Stimulated activated CD8-positive, alpha-beta memory T cell treated with anti-CD3 and anti-CD28 coated beads, Interleukin-15, amount 100 ng/mL, for 24 hours (primary cell): ENCODE results near the gene C4orf50.

Source experiments
- DNase-seq: peaks from one replicate; pipeline ENCODE4 v3.0.0-alpha.2; 2020; ENCODE audit warnings: low read depth

The C4orf50 gene

DNA sequence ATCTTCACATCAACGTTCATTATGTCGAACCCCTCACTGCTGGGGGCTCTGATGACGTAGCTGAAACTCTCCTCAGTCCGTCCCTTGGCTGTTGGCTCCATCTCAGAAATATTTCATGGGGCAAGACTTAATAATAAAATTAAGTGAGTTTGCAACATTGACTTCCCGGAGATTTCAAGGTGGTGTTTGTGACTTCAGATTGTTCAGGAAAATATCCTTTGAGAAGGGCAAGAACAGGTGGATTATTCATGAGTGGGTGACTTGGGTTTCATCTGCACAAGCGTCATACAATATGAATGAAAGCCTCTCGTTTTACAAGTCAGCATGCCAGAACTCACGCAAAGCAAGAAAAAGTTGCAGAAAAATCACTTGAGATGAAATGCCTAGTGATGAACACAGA is at the start of gene C4orf50:
TSS of gene C4orf50 (minus strand) at position 101 of the 400 bp plus-strand sequence.
- DNase-seq = no peak

DNA sequence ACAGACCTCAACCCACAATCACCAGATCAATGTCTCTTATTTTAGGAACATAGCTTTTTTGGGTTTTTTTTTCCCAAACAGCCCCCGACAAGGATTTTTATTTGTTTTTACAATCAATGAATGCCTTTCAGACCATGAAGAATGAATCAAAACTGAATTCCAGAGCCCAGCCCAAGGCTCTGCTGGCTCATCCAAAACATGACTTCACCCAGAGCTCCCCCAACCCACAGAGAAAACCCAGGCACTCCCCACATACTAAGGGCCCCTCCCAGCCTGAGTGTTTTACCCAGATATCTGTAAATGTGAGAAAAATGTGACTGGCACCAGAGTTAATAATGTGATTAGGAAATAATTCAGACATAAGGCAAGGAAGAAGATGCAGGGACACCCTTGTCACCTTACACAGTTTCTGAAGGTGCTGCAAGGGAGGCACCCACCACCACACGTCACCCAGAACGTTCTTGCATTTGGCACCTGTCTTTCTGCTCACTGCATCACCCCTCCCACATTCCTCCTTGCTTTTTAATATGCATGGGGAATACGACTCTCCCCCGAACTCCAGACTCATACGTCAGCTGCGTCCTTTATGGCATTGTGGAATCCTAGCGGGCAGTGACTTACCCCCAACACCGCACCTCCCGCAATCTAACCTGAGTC is 47.8 kb upstream of the C4orf50 start:
- DNase-seq = no peak

DNA sequence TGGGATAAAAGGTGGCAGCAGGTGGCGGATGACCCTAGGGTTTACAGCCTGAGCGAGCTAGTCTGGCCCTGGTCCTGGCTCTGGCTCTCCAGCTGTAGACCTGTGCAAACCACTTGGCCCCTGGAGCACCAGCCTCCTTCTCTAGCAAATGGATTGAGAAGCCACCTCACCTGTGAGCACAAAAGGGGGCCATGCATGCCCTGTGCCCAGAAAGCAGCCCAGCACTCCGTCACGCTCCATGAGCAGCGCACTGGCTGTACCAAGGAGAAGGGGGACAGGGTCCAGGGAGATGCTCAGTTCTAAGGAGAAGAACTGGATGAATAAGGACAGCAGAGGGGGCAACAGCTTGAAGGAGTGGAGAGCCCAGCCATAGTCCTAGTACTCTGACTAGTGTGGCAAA is 46.9 kb upstream of the C4orf50 start:
- DNase-seq = no peak

DNA sequence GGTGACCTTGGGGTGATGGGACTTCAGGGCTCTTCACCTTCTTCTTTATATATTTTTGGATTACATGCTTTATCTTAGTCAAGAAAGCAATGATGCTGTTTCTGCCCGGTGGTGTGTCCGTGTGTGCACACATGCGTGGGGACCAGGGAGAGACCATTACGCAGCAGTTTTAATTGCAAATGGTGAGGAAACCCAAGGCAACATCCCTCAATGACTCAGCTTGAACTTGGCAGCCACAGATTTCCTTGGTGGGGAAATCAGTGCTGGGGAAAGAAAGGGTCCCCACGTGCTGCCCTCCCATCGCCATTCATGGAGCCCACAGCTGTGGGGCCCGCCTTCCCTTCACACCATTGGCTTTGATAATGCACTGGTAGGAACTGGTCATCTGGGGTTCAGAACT is 46.2 kb upstream of the C4orf50 start:
- no peak for DNase-seq

DNA sequence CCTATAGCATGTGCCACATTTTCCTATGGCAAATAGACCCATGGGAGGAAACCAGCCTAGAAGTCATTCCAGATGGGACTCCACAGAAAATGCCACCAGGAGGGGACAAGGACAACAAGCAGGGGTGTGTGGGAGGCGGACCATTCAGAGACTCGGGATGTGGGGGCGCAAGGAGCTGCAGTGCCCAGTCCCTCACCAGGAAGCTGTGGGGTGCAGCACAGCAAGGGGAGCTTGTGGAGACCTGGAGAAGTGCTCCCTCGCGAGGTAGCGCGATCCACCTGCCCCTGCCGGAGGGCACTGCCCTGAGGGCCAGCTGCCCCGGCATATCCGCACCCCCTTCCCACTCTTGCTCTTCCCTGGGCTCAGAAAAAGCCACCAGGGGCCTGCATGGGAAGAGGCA is 45.5 kb upstream of the C4orf50 start:
- no peak for DNase-seq

DNA sequence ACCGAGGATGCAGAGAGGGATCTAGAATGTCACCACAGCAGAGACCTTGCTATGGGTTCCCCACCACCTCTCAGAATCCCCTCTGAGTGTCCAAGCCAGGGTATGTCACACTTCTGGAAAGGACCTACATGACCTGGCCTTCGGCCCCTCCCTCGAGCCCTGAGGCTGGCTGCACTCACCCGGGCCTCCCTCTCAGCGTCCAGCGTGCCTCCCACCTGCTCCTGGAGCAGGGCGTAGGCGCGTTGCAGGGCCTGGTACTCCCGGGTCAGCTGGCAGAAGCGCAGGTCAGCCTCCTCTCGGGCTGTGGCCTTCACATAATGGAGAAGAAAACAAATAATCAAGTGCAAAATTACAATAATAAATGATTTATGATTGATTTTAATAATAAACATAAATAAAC is 43.9 kb upstream of the C4orf50 start:
- no peak for DNase-seq

DNA sequence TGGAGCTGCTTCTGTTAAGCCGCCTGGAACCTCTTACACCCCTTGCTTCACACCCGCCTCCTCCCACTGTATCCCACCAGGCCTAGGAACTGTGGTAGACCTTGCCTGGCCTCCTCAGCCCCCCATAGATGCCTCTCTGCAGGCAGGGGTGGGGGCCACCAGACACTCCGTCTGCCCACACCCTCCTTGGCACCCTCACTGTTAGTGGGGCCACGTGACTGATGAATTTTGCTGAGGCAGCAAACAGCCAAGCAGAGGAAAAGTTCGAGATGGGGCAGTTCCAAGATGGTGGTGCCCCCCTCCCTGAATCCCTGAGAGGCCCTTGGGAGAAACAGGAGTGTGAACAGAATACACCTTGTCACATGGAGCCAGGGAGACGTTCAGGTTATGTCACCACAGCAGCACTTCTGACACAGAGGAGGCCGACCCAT is 41.2 kb upstream of the C4orf50 start:
- DNase-seq = no peak

DNA sequence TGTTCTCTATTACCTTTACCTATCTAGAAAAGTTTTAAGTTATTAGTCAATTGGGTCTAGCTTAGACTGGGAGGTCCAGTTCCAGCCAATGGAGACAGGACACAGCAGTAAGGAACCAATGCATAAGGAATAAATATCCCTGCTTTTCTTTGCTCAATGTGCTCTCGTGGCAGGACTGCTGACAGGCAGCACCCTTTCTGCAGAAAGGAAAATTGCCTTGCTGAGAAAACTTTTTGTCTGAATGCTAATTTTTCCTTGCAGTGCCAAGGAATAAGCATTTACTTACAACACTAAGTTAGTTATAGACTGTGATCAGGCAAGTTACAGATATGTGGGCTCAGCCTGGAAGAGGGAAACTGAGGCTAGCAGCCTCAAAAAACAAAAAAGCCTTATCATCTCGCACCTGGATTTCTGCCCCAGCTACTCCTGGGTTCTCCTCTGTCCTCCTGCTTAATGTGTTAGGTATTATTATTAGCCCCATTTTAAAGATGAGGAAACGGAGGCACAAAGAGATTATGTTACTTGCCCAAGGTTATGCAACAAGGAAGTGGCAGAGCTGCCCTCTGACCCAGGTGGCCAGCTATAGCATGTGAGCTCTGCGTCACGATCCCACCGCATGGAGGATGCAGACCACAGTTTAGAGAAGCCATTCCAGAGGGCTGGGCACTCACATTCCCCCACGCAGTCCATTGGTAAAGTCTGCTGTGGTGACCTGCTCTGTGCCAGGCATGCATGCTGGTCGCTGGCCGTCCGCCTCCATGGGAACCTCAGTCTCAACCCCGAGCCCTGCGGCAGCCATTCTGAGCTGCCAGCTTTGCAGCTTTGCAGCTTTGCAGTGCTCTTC is 40.5 kb upstream of the C4orf50 start:
- DNase-seq = no peak

DNA sequence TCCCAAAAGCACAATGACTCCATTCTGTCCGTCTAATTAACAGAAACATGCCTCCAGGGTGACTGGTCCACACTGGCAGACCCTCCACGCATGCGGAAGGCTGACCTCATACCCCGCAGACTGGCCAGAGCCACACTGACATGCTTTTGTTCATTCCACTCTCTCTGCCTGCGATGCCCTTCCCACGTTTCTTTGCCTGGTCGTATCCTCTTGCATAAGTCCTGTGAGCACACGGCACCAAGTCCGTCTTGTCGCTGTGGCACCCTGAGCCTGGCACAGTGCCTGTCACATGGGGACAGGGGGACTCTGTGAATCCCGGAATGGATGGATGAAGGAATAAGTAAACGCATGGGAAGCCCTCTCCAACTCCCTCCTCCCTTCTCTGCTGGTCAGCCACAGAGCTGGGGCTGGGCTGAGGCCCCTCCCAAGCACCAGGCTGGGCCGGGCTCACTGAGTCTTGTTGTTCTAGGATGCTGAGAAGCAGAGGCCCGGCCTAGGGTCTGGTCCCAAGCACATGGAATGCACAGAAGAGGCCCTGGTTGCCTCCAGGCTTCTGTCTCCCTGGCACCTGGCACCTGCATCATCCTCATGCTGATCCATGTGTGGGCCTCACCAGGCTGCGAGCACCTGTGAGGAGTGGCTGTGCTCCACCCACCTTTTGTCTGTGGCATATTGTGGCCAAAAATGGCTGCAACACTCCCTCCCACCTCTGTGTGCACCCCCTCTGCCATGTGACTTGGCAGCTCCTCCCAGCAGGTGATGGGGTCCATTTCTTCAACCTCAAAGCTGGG is 38.9 kb upstream of the C4orf50 start:
- no peak for DNase-seq

DNA sequence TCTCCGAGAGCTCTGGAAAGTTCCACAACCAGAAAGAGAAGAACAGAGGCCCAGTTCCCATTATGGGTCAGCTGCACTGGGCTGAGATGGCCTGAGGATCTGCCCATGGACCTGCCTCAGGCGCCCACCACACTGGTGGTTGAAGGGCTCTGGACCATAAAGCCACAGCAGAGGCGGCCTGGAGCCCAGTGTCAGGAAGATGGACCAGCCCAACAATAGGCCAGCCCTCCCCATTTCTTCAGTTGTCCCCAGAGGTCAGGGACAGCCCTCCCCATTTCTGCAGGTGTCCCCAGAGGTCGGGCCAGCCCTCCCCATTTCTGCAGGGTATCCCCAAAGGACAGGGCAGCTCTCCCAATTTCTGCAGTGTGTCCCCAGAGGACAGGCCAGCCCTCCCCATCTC is 37.2 kb upstream of the C4orf50 start:
- DNase-seq = no peak

DNA sequence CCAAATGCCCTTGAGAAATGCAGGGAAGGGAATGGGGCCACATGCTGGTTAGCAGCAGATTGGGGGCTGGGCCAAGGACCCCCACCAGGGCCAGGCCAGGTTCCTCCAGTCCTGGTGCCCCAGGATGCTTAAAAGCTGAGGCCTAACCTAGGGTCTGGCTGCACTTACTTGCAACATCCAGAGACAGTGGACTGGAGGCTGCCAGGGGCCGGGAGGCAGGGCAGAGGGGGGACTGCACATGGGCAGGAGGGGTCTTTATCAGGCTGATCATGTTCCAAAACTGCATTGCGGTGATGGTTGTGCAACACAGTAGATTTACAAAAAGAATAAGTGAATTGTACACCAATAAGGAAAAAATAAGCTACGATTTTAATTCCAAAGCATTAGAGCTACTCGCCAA is 36.8 kb upstream of the C4orf50 start:
- no peak for DNase-seq

DNA sequence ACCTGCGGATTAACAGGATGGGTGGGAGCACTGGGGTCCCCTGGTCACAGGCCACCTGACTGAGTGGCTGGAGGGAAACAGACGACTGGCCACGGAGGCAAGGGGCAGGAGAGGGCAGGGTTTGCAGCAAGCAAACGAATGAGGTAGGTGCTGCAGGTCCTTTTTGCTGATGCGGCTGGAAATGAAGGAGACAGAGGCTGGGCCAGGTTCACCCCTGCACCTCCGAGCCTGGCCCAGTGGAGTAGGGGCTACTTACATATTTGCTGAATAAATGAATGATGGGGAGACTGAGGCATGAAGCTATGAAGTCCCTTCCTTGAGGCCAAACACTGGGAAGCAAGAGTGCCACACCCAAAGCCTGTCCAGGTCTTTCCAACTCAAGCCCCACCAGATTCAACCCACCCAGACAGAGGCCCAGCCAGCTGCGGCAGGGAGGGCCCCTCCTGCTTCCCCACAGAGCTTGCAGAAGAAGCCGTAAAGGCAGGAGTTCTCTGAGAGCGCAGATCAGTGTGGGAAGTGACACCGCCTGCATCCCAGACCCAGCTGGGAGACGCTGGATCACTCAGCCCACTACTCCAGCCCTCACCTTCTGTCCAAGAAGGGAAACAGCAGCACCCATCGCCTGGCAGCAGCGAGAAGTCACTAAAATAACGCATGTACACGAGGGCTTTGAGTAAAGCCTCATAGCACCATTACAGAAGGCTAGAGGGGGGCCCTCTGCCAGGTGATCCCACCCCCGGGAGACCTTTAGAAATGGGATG is 36.1 kb upstream of the C4orf50 start:
- DNase-seq = no peak

DNA sequence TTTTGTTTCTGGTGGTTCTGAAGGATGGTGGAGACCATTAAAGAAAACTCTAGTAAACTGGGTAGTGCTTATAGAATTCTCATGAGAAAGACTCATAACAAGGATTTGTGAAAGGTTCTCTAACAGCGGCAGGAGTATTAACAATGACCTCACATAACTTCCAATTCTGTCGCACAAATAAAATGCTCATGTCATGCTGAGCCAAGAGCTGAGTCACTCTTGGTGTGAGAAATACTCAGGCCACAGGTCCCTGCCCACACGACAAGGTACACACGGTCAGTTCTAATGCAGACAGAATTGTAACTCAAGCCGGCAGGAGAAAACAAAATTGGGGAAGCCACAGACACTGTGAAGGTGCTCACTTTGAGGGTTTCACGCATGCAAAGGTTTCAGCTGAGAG is 34.4 kb upstream of the C4orf50 start:
- DNase-seq = no peak

DNA sequence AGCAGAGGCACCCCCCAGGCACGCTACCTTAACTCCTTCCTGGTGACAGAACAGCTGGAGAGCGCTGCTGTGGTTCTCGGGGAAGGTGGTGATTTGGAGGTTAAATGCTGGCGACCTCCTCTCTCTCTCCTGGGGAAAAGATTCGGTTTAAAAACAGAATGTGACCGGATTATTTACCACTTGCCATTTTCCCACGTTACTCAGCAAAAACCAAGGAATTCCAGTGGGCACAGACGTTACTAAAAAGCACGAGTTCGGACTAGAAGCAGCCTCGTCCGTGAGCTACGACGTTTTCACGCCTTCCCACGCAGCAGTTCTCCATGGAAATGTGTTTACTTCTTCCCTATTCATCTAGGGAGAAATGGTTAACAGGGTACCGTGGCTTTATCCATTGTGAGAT is 32.3 kb upstream of the C4orf50 start:
- no peak for DNase-seq

DNA sequence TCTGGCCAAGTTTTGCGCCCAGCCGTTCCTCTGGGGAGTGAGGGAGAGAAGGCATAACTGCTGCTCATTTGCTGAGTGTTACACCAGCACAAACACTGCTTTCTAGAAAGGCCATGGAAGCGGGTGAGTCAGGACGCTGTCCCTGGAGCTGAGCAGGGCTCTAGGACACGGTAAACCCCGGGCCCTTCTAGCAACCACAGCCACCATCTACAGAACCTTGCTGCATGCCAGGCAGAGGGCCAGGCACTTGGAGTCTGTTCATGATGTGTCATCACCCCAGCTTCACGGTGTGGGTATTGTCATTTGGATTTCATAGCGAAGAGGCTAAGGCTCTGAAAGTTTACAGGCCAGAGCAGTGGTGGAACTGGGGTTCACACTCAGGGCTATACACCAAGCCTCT is 31.8 kb upstream of the C4orf50 start:
- DNase-seq = no peak

DNA sequence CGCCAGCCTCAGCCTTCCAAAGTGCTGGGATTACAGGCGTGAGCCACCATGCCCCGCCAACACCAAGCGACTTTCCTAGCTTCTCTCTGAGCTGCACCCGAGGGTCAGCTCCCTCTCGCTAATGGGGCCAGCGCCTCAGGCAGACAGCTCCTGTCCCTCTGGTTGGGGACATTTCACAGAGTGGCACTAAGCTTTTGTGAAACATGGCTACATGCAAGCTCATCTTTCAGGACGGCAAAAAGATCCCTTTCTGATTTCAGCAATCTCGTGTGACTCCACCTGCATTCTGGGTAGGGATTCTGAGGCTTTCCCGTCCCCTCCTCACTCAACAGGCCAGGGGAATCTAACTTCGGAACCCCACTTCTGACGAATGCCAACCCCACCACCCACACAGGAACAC is 31.0 kb upstream of the C4orf50 start:
- no peak for DNase-seq

DNA sequence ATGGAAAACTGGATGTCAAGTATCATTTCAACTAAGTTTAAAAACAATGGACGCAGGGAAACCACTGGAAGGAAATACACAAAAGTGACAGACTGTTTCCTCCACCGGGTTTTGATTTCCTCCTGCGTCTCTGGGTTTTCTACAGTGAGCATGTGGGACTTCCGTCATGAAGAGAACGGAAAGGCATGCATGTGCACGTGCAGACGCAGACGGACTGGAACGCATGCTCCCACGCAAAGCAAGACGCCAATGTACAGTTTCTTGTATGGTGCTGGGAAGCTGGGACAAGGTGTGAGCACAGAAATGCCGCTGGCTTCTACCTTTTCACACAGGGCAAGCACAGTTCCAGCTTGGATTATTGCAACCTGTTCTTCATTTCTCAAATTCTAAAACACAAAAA is 30.3 kb upstream of the C4orf50 start:
- DNase-seq = no peak

DNA sequence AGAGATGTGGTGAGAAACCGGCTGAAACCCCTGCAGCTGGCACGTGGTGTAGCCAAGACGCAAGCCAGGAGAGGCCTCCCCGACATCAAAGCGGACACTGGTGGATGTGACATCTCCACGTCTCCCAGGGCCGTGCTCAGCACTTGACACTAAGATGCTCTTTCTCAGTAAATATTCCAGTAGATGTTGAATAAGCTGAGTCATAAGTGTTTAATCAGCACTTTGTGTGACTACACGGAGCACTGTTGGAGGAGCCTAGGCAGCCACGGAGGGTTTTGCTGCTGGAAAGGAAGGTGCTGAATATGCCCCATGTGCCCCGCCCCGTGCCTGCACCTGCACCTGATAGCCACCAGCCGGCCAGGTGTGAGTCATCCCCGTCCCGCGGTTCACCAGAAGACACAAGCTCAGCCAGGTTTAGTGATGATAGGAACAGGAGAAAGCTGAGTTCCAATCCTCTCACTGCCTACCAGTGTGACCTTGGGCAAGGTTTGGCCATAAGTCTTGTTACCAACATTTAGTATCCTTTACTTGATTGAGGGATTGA is 29.0 kb upstream of the C4orf50 start:
- DNase-seq = no peak

DNA sequence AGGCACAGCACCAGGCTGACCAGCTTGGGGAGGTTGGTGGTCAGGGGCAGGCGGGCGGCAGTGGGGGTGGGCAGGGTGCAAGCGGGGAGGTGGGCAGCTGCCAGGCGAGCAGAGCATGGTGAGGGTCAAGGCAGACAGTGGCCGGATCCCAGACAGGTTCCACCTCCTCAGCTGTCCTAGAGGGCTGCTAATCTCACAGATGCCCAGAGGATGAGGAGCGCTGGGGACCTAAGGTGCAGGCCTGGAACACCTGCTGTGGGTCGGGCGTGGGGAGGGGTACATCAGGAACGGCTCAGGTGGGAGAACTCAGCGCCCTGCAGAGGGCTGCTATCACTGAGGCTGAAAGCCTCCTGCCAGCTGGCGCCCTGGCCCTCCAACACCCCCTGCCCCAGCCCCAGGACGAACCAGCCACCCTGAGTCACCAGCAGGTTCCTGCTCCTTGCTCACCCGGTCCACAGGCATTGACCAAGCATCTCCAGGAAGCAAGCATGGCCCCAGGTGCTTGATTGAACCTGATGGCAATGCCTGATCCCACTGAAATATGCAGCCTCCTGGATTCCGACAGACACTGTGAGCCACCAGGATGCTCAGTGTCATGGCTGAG is 28.4 kb upstream of the C4orf50 start:
- DNase-seq = no peak

DNA sequence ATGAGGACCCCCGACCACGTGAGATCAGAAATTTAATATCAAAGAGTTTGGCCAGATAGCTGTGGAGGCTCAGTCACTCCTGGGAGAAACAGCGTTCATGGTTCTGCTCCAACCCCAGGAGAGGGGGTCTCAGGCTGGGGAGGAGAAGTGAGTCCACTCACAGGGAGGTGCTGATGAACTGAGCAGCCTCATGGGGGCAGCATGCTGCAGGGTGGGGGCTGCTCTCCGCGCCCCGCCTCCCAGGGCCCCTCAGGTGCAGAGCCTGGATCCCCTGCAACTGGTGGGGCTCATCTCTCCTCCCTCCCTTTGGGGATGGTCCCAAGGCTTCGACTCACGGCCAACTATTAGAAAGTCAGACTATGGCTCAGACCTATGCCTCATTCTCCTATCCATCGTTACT is 26.6 kb upstream of the C4orf50 start:
- DNase-seq = no peak

DNA sequence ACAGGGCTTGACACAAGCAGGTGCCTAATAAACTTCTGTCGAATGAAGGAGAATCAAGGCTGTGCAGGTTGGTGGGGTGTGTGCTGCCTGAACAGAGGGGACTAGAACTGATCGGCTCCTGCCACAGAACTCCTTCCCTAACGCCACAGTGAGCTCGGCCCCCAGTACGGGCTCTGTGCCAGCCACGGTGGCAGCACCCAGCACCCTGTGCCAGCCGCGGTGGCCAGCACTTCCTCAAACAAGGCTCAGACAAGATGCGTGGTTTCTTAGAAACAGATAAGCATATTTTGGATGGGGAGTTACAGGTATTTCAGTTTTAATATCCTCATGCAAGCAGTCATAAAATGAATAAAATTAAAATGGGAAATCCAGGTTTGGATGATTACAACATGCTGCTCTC is 26.0 kb upstream of the C4orf50 start:
- no peak for DNase-seq

DNA sequence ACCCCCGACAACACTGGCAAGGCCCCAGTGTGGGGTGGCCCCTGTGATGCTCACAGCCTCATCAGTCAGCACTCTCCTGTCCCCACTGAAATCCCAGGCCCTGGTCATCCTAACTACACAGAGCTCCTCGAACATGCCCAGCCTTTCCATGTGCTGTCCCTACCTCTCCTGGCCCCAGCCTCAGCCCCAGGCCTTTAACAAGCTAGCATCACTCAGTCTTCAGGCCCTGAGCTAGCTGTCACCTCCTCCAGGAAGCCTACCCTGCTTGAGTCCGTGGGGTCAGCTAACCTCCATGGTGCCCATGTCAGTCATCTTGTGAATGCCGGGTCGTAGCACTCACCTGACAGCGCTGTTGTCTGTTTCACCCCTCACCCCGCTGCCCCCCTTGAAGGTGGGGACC is 25.6 kb upstream of the C4orf50 start:
- no peak for DNase-seq
